CD1c-positive myeloid dendritic cell (primary cell): ENCODE measurements around the gene BLM.

Experiments used
- DNase-seq: peaks from one replicate; pipeline ENCODE4 v3.0.0-alpha.2; 2016; ENCODE audit errors: extremely low spot score

BLM gene

DNA sequence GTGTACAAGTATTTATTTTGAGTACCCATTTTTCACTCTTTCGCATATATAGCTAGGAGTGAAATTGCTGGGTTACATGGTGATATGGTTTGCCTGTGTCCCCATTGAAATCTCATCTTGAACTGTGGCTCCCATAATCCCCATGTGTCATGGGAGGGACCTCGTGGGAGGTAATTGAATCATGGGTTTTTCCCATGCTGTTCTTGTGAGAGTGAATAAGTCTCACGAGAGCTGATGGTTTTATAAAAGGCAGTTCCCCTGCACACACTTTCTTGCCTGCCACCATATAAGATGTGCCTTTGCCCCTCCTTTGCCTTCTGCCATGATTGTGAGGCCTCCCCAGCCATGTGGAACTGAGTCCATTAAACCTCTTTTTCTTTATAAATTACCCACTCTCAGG, 23.4 kb downstream of the BLM start:
- DNase-seq: peak; percentile 48

- peak; percentile 60 for DNase-seq
Measured at GRCh38 chr15:90742087-90742486, 24.9 kb downstream of the BLM start.

- peak; percentile 24 for DNase-seq
Measured at GRCh38 chr15:90743407-90743806, 26.3 kb downstream of the BLM start.

GRCh38 chr15:90744759-90745402, 27.7 kb downstream of the BLM start:
- no peak for DNase-seq

GRCh38 chr15:90749754-90750153, 32.6 kb downstream of the BLM start:
- no peak for DNase-seq

DNA sequence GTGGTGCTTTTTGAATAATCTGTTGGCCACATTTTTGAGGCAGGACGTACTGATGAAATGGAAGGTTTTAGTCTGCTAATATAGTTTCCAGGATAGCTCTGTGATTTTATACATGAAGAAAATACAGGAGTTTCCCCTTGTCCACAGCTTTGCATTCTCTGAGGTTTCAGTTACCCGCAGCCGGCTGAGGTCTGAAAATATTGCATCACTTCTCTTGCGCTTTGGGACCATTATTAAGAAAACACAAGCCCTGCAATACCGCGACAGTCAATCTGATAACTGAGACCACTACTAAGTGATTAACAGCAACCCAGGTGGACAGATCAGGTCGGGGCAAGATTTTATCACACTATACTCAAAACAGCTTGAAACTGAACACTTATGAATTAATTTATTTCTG, 33.0 kb downstream of the BLM start:
- DNase-seq: peak; percentile 49

DNA sequence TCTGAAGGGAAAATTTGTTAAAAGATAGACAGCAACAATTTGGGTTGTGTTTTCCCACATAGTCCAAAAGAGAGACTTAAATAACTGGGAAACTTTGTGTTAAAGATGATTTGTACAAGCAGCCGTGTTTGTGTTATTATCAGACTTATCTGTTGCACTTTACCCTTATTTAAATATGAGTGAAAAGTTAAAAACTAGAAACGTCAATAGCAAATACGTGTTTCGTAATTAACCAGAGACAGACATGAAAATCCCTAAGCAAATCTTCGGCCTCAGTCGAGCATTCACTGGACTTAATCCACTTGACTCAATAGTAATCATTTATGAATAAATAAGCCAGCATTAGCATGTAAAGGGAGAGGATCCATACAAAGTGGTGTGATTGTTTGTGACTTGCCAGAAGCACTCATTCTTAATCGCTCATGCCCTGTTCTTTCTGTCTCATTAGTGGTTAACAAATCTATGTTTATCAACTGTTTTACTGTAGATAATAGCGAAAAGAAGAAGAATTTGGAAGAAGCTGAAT, 34.2 kb downstream of the BLM start:
- no peak for DNase-seq

DNA sequence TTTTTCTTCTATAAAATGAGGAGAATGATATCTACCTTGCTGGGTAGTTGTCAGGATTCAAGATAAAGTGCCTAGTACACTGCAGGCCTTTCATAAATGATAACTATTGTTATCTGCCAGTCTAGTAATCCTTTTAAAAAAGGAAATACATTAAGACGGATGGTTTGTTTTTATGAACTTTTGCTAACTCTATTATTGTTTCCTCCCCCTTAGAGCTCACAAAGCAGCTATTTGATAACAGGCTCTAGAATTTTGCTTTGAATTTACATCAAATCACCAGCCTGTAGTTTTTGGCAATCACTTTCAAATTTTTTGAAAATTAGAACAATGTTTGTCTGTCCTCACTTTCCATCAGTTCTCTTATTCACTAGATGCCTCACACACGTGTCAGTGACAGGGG, 39.8 kb downstream of the BLM start:
- DNase-seq: no peak

DNA sequence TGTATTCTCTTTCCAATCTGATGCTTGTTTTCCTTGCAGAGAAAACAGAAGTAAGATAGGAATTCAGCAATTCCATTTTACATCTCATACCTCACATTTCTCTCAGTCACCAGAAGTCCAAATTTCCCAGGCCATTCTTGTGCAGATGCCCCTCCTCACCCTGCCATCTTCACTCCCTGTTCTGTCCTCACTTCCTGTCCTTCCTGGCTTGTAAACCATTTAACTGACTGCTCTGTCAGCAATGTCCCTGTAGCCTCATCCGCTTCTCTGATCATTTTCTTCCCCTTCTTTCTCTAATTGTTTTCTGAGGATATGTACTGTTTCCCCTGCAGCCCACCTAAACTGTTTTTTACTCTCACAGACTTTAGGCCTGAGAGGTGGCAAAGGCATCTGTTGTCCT, 40.3 kb downstream of the BLM start:
- no peak for DNase-seq

DNA sequence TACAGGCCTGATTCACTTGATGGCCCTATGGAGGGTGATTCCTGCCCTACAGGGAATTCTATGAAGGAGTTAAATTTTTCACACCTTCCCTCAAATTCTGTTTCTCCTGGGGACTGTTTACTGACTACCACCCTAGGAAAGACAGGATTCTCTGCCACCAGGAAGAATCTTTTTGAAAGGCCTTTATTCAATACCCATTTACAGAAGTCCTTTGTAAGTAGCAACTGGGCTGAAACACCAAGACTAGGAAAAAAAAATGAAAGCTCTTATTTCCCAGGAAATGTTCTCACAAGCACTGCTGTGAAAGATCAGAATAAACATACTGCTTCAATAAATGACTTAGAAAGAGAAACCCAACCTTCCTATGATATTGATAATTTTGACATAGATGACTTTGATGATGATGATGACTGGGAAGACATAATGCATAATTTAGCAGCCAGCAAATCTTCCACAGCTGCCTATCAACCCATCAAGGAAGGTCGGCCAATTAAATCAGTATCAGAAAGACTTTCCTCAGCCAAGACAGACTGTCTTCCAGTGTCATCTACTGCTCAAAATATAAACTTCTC, 43.6 kb downstream of the BLM start:
- no peak for DNase-seq

GRCh38 chr15:90761629-90762028, 44.5 kb downstream of the BLM start:
- DNase-seq: no peak

- peak; percentile 83 for DNase-seq
Measured at GRCh38 chr15:90762109-90762508, 45.0 kb downstream of the BLM start.

DNA sequence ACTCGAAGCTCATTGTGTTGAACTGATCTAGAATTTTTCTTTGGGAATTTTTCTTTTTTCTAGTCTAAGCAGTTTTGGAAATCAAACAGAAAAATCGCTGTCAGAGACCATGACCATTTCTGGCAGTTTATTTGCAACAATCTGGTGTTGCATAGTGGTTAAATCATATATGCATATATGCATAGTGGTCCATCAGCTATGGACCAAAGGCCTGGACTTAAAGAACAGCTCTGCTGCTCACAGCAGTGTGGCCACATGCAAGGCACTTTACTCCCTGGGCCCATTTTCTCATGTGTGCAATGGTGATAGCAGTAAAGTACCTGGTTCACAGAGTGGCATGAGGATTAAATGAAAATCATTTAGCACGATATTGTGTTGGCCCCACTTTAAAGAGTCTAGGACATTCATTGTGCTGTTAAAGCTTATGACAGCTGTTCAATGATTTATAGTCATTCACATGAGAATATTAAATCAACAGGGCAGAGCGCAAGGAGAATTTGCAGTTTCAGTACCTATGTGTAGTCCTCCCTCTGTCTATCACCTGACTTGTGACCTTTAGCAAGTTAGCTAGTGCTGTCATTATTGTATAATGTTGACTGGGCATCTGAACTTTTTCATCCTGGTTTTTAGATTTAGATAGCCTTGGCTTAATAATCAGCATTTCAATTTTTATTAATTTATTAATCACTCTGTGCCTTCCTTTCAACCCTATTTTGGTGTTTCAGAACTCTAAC, 46.4 kb downstream of the BLM start:
- DNase-seq: no peak

DNA sequence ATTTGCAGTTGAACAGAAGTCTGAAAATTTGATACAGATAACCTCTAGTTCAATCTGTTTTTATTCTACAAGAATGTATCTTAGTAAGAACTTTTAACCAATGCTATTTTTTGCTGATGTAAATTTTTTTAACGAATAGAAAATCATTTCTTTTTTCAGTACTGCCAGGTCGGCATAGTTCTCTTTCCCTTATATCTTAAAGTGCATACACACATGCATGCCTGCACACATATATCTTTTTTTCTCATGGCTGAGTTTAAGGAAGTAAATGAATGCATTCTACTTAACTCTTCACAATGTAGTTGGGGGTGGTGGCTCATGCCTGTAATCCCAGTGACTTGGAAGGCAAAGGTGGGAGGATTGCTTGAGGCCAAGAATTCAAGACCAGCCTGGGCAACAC, 48.4 kb downstream of the BLM start:
- no peak for DNase-seq

DNA sequence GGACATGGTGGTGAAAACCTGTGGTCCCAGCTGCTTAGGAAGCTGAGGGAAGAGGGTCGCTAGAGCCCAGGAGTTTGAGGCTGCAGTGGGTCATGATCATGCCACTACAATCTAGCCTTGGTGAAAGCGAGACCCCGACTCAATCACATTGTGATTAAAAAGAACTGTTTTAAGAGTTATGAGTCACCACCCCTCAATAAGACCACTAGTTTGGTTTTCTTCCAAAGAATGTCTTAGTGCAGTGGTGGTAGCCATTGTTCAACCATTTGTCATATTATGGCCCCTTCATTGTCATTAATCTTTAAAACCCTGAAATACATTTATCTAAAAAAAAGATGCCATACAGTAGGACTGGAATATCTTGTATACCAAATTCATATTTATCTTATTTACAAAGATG, 48.8 kb downstream of the BLM start:
- DNase-seq: no peak

GRCh38 chr15:90769375-90769774, 52.2 kb downstream of the BLM start:
- no peak for DNase-seq

GRCh38 chr15:90773485-90773884, 56.3 kb downstream of the BLM start:
- DNase-seq: no peak

DNA sequence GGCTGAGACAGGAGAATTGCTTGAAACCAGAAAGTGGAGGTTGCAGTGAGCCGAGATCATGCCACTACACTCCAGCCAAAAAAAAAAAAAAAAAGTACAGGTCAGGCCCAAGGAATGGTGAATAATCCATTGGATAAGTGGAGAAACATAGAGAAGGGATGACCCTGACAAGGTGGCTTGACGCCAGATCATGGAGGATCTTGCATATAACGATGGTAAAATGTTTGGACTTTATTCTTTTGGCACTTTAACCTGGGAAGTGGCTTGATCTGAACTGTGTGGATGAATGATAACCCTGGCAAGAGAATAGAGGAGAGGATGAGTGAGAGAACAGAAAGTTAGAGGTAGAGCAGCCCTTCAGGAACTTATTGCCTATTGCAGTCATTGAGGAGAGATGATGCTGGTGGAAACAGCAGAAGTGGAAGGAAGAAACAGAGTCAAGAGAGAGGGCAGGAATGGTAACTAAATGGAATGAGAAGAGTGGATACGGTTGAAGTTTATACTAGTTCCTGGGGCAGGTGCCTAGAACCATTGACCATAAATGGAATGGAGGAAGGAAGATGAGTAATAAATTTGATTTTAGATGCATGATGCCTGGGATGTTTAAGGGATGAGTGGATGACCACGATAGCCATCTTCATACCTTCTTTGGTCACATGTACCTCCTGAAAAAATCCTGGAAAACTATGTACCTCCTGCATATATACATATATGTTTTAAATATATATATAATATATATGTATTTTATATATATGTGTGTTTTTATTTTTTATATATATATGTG, 57.8 kb downstream of the BLM start:
- DNase-seq: no peak

GRCh38 chr15:90780916-90781315, 63.8 kb downstream of the BLM start:
- no peak for DNase-seq

DNA sequence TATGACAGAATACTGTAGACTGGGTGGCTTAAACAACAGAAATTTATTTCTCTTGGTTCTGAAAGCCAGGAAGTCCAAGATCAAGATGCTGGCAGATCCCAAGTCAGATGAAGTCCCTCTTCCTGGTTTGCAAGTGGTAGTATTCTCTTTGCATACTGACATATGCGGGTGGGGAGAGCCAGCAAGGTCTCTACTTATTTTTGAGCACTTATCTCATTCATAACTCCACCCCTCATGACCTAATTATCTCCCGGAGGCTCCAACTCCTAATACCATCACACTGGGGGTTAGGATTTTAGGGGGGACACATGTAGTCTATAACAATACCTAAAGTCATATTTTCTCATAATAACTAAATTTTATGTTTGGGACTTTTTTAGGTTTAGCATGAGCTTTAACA, 65.3 kb downstream of the BLM start:
- DNase-seq: no peak

GRCh38 chr15:90787881-90788280, 70.7 kb downstream of the BLM start:
- DNase-seq: no peak

GRCh38 chr15:90789462-90789861, 72.3 kb downstream of the BLM start:
- DNase-seq: no peak
